Stimulated activated CD8-positive, alpha-beta memory T cell treated with anti-CD3 and anti-CD28 coated beads, Interleukin-4, amount 100 ng/mL, for 24 hours (primary cell): Measurements from ENCODE around the gene SLIT1.

ENCODE experiments used
- DNase-seq: peaks from one replicate; pipeline ENCODE4 v3.0.0-alpha.2; 2020; ENCODE audit warnings: low read depth

The SLIT1 gene

GRCh38 chr10:97200616-97201015 is 14.9 kb upstream of the SLIT1 start:
- no peak for DNase-seq

DNA sequence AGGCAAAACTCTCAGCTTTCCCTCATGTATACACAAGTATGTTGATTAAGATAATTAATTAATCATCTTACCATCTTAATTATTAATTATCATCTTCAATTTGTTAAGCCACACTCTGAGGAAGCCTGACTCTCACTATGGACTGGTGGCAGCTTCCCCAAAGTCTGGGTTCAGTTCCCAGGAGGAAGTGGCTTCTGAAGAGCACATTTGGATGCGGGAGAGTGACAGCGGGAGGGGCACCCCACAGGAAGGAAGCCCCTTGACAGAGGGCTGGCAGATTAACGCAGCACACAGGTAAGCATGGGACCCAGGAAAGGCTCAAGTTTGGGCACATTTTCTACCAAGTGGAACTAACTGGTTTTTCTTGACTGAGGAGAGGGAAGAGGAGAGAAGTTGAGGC is 13.4 kb upstream of the SLIT1 start:
- DNase-seq: no peak

GRCh38 chr10:97197030-97197500 is 11.3 kb upstream of the SLIT1 start:
- no peak for DNase-seq

DNA sequence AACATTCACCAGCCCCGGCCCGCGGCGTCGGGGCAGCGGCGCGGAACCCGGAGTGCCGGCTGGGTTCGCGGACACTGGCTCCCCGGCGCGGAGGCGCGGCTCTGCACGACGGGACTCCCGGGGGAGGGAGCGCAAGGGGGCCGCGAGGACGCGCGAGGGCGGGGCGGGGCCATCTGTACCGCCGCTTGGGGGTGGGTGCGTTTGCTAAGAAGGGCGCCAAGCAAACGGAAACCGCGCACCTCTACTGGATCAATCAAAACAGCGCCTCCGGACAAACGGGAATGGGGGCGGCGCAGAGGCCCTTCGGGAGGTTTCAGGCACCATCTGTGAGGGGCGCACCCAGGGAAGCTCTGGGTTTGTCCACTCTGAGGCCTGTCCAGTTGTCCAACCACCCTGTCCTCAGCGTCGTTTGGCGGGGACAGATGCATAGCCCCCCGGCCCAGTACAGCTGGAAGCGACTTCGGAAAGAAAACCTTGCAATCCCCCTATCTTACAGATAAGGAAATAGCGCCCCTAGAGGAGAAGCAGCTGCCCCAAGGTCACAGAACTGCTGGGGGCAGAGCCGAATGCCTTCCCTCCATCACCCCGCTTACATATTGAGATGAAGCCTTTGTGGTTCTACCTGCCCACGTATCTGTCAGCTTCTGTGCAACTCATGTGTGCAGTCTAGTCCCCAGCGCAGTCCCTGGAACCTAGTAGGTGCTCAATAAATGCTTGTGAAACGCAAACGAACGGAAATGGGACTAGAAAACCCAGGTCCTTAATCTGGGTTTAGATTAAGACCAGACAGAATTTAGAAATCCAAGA is 10.7 kb upstream of the SLIT1 start:
- peak; percentile 56 for DNase-seq

DNA sequence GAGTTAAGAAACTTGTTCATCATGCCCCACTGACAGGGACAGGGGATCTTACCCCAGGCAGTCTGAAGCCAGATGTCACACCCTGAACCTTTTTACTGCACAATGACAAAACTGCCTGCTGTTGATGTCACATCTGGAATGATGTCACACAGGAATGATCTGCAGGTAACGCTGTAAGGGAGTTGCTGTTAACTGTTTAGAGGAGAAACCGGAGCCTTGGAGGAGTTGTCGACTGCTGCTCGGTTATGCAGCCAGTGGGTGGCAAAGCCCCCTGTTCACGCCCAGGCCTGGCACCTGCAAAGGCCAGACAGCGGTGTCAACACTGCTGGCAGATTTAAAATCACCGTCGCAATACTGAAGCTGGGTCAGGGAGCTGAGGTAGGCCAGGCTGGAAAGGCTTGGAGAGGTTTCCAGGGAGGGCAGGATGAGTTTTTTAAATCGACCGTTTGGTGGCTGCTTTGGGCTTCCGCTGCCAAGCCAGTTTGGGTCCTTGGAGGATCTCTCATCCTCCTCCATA is 10.0 kb upstream of the SLIT1 start:
- DNase-seq: no peak

DNA sequence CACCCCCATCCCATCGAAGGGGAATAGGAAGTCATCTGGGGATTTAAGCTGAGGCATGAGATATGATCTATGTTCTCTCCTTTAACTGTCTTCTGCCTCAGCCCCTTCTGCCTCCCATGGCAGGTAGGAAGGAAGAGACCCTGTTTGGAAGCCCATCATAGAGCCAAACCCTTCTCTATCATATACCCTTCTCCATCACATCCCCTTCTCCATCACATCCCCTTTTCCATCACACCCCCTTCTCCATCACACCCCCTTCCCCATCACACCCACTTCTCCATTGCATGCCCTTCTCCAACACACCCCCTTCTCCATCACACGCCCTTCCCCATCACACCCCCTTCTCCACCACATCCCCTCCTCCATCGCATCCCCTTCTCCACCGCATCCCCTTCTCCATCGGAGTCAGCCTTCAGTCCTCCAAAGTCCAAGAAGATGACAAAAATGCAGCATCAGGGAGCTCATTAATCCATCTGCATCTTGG is 7.2 kb upstream of the SLIT1 start:
- no peak for DNase-seq

DNA sequence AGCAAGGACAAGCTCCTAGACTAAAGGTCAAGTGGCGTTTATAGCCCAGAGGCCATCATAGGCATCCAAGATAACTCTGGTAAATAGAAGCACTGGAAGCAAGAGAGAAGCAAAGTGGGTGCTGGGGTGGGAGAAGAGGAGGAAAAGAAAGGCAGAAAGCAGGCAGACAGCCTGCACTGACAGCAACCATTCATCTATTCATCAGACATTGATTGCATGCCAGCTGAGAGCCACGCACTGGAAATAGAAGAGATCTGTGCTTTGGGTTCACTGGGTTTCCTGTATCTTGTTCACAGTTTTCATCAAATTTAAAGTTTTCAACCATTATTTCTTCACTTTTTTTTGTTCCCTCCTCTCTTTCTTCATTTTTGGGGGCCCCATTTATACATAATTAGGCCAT is 4.7 kb upstream of the SLIT1 start:
- DNase-seq: no peak

GRCh38 chr10:97188261-97188711 is 2.5 kb upstream of the SLIT1 start:
- no peak for DNase-seq

DNA sequence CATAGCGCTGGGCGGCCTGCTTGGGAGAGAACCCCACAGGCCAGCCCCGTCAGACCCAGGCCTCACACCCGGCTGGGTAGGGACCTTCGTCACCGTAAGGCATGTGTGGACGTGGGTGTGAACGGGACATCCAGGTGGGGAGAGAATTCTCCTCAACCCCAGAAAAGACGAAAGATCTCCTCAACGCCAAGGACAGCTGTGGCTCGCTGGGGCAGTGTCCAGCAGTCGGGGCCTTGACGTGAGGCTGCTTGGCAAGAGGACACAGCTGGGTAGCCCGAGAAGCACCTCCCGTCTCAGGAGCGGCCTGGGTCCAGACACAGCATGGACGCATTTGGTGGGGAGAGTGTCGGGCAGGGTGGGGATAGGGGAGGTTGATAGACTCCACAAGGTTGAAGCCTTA is 1.2 kb upstream of the SLIT1 start:
- no peak for DNase-seq

- DNase-seq: no peak
Observed at GRCh38 chr10:97184971-97185325, 811 bp downstream of the SLIT1 start.

- no peak for DNase-seq
Observed at GRCh38 chr10:97183314-97183713, 2.4 kb downstream of the SLIT1 start.

GRCh38 chr10:97182288-97182990 is 3.3 kb downstream of the SLIT1 start:
- DNase-seq: no peak

DNA sequence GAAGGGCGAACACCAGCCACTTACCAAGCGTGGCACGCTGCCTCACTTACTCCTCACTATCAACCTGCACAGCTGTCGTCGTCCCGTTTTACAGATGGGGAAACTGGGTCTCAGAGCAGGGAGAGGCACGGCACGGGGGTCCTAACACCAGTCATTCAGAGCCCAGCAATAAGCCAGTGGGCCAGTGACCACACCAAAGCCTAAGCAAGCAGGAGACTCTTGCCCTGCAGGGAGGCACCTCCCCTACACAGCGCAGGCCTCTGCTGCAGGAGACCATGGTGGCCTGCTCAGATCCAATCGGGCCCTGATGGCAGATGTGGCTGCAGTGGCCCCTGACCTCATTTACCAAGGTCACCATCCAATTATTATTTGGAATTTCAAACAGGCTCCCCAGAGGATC is 4.8 kb downstream of the SLIT1 start:
- DNase-seq: no peak

DNA sequence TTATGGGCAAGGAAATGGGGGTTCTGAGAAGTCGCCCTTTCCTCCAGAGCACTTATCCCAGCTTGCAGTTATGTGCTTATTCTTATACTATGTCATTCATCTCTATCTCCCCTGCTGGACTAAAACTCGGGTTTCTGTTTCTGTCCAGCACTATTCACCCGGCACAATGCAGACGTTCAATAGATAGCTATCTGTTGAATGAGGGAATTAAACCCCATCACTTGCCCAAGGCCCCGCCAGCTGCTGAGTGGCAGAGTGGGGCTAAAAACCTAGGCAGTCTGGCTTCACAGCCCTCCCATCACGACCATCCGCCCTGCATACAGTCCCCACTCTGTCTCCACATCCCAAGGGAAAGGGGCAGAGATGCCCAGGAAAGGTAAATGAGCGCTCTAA is 5.4 kb downstream of the SLIT1 start:
- DNase-seq: no peak

- no peak for DNase-seq
Observed at GRCh38 chr10:97179731-97180362, 5.9 kb downstream of the SLIT1 start.

DNA sequence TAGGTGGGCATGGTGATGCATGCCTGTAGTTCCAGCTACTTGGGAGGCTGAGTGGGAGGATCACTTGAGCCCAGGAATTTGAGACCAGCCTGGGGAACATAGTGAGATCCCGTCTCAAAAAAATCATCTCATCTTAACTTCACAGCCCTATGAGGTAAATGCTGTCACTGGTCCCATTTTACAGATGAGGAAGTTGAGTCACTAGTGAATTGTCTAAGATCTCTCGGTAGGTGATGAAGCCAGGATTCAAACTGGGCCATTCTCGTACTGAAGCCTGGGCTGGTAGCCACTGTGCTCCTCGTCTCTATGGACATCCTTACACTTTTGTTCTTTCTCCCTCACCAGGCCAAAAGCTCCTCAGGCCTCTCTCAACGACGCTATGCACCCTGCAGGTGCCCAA is 6.4 kb downstream of the SLIT1 start:
- DNase-seq: no peak

DNA sequence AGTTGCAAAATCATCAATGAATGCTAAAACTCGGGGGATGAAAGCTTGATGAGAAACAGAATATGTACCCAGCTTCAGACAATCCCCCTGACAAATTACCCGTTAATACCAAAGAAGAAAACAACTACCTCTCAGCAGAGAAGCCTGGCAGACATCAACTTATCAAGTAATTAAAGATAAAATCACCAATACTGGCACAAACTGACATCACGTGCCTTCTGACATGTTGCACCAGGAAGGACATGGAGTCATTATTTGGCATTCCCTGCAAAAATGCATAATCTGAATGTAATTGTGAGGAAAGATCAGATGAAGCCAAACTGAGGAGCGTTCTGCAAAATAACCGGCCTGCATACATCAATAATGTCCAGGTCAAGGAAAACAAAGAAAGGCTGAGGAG is 7.7 kb downstream of the SLIT1 start:
- no peak for DNase-seq

GRCh38 chr10:97176226-97176625 is 9.5 kb downstream of the SLIT1 start:
- no peak for DNase-seq

DNA sequence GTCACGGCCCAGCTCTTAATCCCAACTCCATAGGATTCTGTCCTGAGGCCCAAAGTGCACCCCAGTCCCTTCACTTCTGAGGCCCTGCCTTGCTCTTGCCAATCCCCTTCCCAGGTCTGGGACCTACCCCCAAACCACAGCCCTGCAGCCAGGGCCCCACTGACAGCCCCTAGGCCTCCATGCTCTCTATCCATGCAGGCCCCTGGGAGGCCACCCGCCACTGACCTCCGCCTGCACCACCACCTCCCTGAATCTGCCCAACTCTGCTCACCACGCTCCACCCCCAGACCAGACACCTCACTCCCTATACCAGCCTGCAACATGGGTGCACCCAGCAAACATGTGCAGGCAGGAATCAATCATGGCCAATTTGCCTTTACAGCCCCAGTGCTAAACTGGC is 10.2 kb downstream of the SLIT1 start:
- no peak for DNase-seq

- no peak for DNase-seq
Observed at GRCh38 chr10:97174941-97175340, 10.8 kb downstream of the SLIT1 start.

DNA sequence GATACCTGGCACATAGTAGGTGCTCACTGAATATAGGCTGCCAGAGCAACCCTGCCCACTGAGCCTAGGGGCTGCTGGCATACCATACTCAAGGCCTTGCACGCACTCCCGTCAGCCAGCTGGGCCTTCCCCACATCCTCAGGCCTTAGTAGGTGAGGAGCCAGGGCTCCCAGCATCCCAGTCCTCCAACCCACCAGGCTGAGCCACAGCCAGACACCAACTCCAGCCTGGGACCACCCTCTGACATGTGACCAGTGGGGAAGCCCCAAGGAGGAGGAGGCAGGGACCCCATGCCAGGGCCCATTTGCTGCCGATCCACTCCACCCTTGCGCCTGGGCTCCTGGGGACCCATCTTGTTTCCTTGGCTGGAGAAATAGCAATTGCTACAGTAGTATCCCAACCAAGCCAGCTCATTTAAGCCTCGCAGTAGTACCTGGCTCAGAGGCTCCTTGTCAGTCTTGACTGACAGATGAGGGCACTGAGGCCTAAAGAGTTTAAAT is 11.4 kb downstream of the SLIT1 start:
- DNase-seq: no peak

DNA sequence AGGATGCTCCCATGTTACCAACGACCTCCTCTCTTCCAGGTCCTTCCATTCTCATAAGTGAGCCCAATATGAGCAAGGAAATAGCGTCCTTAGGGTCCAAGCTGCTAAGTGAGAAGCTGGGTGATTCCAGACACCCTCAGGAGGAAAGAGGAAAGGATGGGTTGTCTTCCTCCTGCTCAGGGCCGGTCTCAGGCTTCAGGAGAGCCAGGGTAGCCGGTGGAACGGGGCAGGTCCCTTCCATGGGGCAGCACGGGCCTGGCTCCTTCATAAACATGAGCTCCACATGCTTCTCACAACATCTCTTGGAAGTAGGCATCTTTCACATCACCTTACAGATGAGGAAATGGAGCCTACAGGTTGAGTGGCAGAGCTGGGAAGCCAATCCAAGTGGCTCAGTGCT is 12.7 kb downstream of the SLIT1 start:
- DNase-seq: no peak

- no peak for DNase-seq
Observed at GRCh38 chr10:97171001-97171400, 14.8 kb downstream of the SLIT1 start.
